Gastrocnemius medialis (tissue), 4 donors: ENCODE data around the gene ATP9B.

ENCODE experiments used
- CTCF ChIP-seq, 5 experiments: fragments of 450-650 bp in 3 of 5; fragments of 200-600 bp in 2 of 5; sonication (generic) in 2 of 5; IDR thresholded peaks in 4 of 5; conservative IDR thresholded peaks in 1 of 5; 1 replicate in 4 of 5; 2 replicates in 1 of 5; pipeline ENCODE4 v1.5.1; 2016 to 2019; ENCODE audit warnings: antibody characterized with exemption in 5 of 5, mild to moderate bottlenecking in 3 of 5, moderate library complexity in 3 of 5
- POLR2A ChIP-seq, 2 donors: fragments of 450-650 bp; IDR thresholded peaks; one replicate each; pipeline ENCODE4 v1.6.1; 2017; ENCODE audit warnings: antibody characterized with exemption in 2 of 2, mild to moderate bottlenecking in 2 of 2, moderate library complexity in 2 of 2

- TF ChIP-seq CTCF (IDR thresholded peaks at IDR 0.05 in 4 of 5, conservative IDR thresholded peaks at IDR 0.05 in 1 of 5): no peak
- no peak for TF ChIP-seq POLR2A (IDR thresholded peaks at IDR 0.05)
Measured at GRCh38 chr18:79065802-79066201, 3.4 kb upstream of the ATP9B start.
